ENCODE data around the gene C1orf174. TPM values are rescaled to one million over a fixed set of nuclear protein-coding genes. Genes with fewer than 3 reads are reported as not detected.

The C1orf174 gene
- total and polyA plus RNA-seq, 2 of the 4 experiments (the other 2 are of a cell fraction) = 26.7 to 45.7 TPM

GRCh38 chr1:3909615-3910014, 9.5 kb upstream of the C1orf174 start:
- H3K9ac ChIP-seq (ENCODE audit: low read depth, low read length) = no peak overlapping the region
- in situ Hi-C loops (cut with MboI; ENCODE audit: low sequenced_read_pairs) = loop anchor here (25.0 kb wide), 1 partner anchor 2003 kb away; no protein-coding TSS in a partner anchor
- WGBS, 2 experiments (ENCODE audit: extremely low coverage in 2 of 2, insufficient read length in 1 of 2) = no CpG with 5 or more reads among the region's 7 CpGs

More at GRCh38 chr1:3909615-3910014, 9.5 kb upstream of the C1orf174 start:
- Histone ChIP-seq H2AFZ (replicated peaks; ENCODE audit: low read length, poor library complexity) (no peak overlapping the region), H3K4me2 (ENCODE audit: low read depth, low read length) (no peak overlapping the region), H3K14ac (replicated peaks; ENCODE audit: low read depth, low read length) (no peak overlapping the region), H3K27me3 (ENCODE audit: control insufficient read depth, insufficient read depth, low read length) (peaks cover 7% of the 10 kb centered on the region; the same call in 1 of the 2 replicates), H3K18ac (ENCODE audit: low read depth, low read length) (no peak overlapping the region), H3K36me3 (ENCODE audit: control insufficient read depth, insufficient read depth, low read length) (no peaks in the 10 kb centered on the region), H3K4me3 (ENCODE audit: insufficient read depth, low read depth, low read length) (no peak overlapping the region), H3K4ac (ENCODE audit: low read depth, low read length) (no peak overlapping the region), H2BK15ac (ENCODE audit: low read depth, low read length) (no peak overlapping the region), H2AK5ac (ENCODE audit: low read depth, low read length) (no peak overlapping the region), H4K20me1 (ENCODE audit: insufficient read depth, low read length) (no peaks in the 10 kb centered on the region), H4K5ac (ENCODE audit: low read depth, low read length) (no peak overlapping the region), H2BK5ac (ENCODE audit: low read depth, low read length, poor library complexity, severe bottlenecking) (no peak overlapping the region), H2BK120ac (ENCODE audit: low read depth, low read length) (no peak overlapping the region), H3K23ac (ENCODE audit: low read depth, low read length) (no peak overlapping the region), H4K91ac (ENCODE audit: insufficient read depth, low read depth, low read length) (no peak overlapping the region), H2BK20ac (ENCODE audit: low read depth, low read length) (no peak overlapping the region), H3K27ac (ENCODE audit: insufficient read depth, low read length) (no peak overlapping the region), H3K9me3 (ENCODE audit: control insufficient read depth, insufficient read depth, low read length) (no peaks in the 10 kb centered on the region), H2AK9ac (replicated peaks; ENCODE audit: low read depth, low read length, poor library complexity) (no peak overlapping the region), H3K9me1 (ENCODE audit: insufficient read depth, low read length) (no peaks in the 10 kb centered on the region), H3K4me1 (ENCODE audit: control insufficient read depth, insufficient read depth, low read length) (no peaks in the 10 kb centered on the region), H4K8ac (ENCODE audit: low read depth in 2 of 2, low read length in 2 of 2) (no peak overlapping the region), H3K56ac (ENCODE audit: extremely low read depth, insufficient read depth, low read length) (no peak overlapping the region), H3K79me1 (ENCODE audit: low read depth in 1 of 2, low read length in 2 of 2) (no peaks in the 10 kb centered on the region)
- ATAC-seq (ENCODE audit: low read depth) (no peak), DNase-seq (no peak)
- TF ChIP-seq RAD21 (IDR thresholded peaks at IDR 0.05; ENCODE audit: low read length) (no peak), CHD1 (IDR thresholded peaks at IDR 0.05; ENCODE audit: low read depth, low read length) (no peak), FOS (IDR thresholded peaks at IDR 0.05; ENCODE audit: low read depth, low read length) (no peak), SMC3 (IDR thresholded peaks at IDR 0.05; ENCODE audit: low read depth, low read length) (no peak), RCOR1 (IDR thresholded peaks at IDR 0.05; ENCODE audit: insufficient replicate concordance, low read length) (no peak), RFX5 (IDR thresholded peaks at IDR 0.05; ENCODE audit: low read depth, low read length) (no peak)
- TF ChIP-seq, protein P1, sequence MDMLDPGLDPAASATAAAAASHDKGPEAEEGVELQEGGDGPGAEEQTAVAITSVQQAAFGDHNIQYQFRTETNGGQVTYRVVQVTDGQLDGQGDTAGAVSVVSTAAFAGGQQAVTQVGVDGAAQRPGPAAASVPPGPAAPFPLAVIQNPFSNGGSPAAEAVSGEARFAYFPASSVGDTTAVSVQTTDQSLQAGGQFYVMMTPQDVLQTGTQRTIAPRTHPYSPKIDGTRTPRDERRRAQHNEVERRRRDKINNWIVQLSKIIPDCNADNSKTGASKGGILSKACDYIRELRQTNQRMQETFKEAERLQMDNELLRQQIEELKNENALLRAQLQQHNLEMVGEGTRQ (IDR thresholded peaks at IDR 0.05; ENCODE audit: low read depth, low read length) = no peak
- POLR2A ChIA-PET (ENCODE audit: unreplicated experiment) = no interaction called here
- no TSS peak for BruUV-seq (replicated peaks)
- intact Hi-C loops (cut with micrococcal nuclease) (no loop called here), dilution Hi-C loops (cut with HindIII; ENCODE audit: low sequenced_read_pairs, unreplicated experiment) (no loop called here)
- CTCF ChIA-PET = no interaction called here

Measured in IMR-90 (cell line).